ENCODE data around the gene RPLP2.

GRCh38 chr11:849104-849824 lies 39.5 kb downstream of the RPLP2 start:
- TF ChIP-seq CTCF (optimal IDR thresholded peaks at IDR 0.05 in 1 of 3, IDR thresholded peaks at IDR 0.05 in 1 of 3, conservative IDR thresholded peaks at IDR 0.05 in 1 of 3; ENCODE audit: extremely low read depth in 1 of 3, insufficient read depth in 2 of 3, low read length in 3 of 3) (no peak), EZH2 (IDR thresholded peaks at IDR 0.05; ENCODE audit: low read length) (no peak)
